ENCODE data around the gene RUSF1.

GRCh38 chr16:31517800-31518402, 9.7 kb upstream of the RUSF1 start:
- TF ChIP-seq CTCF (IDR thresholded peaks at IDR 0.05) (no peak), POLR2A (IDR thresholded peaks at IDR 0.05) (no peak), POLR2AphosphoS5 (IDR thresholded peaks at IDR 0.05; ENCODE audit: insufficient read depth in 1 of 2, low read depth in 1 of 2) (no peak)

All from vagina (tissue), 2 donors.